ENCODE measurements around the gene TSPAN12. TPM values are rescaled to one million over a fixed set of nuclear protein-coding genes. Genes with fewer than 3 reads are reported as not detected.

TSPAN12 gene
- total RNA-seq, 1 experiment from 2014 or later, result 17.3 TPM

GRCh38 chr7:120741371-120742042 is 116.4 kb downstream of the TSPAN12 start (continued):
- TF ChIP-seq AR (CRISPR knock-in tag; IDR thresholded peaks at IDR 0.05) (no peak), TEAD4 (CRISPR knock-in tag; IDR thresholded peaks at IDR 0.05) (no peak), NR1H2 (CRISPR knock-in tag; IDR thresholded peaks at IDR 0.05) (no peak), FOXJ3 (CRISPR knock-in tag; IDR thresholded peaks at IDR 0.05; ENCODE audit: borderline replicate concordance) (no peak), SMAD4 (CRISPR knock-in tag; IDR thresholded peaks at IDR 0.05) (no peak)

GRCh38 chr7:120740348-120740747 is 117.6 kb downstream of the TSPAN12 start:
- Mint-ChIP-seq H3K4me3 (no peak overlapping the region), H3K27me3 (ENCODE audit: low read depth) (no peaks in the 10 kb centered on the region), H3K36me3 (no peaks in the 10 kb centered on the region), H3K27ac (peak overlapping the region; percentile 36; the same call in 1 of the 2 replicates), H3K4me1 (peaks cover 55% of the 10 kb centered on the region), H3K9me3 (no peaks in the 10 kb centered on the region)
- ATAC-seq (no peak), DNase-seq (ENCODE audit: low spot score) (no peak)
- ChIA-PET CTCF (interaction anchor here (1.3 kb wide), 1 partner anchor 15 kb away, joined by 3 read pairs; no protein-coding TSS in a partner anchor), POLR2A (no interaction called here)
- TF ChIP-seq CREM (CRISPR knock-in tag; IDR thresholded peaks at IDR 0.05), result no peak
- TF ChIP-seq CDX4 (CRISPR knock-in tag; IDR thresholded peaks at IDR 0.05; ENCODE audit: borderline replicate concordance), result no peak
- no peak for TF ChIP-seq ERG (CRISPR knock-in tag; IDR thresholded peaks at IDR 0.05)
- no peak for TF ChIP-seq HMGA2 (CRISPR knock-in tag; IDR thresholded peaks at IDR 0.05)
- no peak for TF ChIP-seq ATF2 (CRISPR knock-in tag; IDR thresholded peaks at IDR 0.05; ENCODE audit: borderline replicate concordance, low read depth)
- no peak for TF ChIP-seq OVOL2 (CRISPR knock-in tag; IDR thresholded peaks at IDR 0.05; ENCODE audit: borderline replicate concordance)

- Mint-ChIP-seq H3K27ac (0 out of 2 replicates have a peak overlapping the region, but pooled peaks have one; percentile 39), H3K36me3 (no peaks in the 10 kb centered on the region), H3K4me1 (peaks cover 55% of the 10 kb centered on the region), H3K4me3 (no peak overlapping the region), H3K27me3 (ENCODE audit: low read depth) (no peaks in the 10 kb centered on the region), H3K9me3 (no peaks in the 10 kb centered on the region)
- DNase-seq (ENCODE audit: low spot score) (no peak), ATAC-seq (peak; percentile 31)
- TF ChIP-seq ZNF281 (CRISPR knock-in tag; IDR thresholded peaks at IDR 0.05), result no peak
- TF ChIP-seq ZNF263 (CRISPR knock-in tag; IDR thresholded peaks at IDR 0.05; ENCODE audit: low read depth), result no peak
- no peak for TF ChIP-seq MLX (CRISPR knock-in tag; IDR thresholded peaks at IDR 0.05)
- no peak for TF ChIP-seq ZNF416 (CRISPR knock-in tag; IDR thresholded peaks at IDR 0.05)
- TF ChIP-seq MAX (CRISPR knock-in tag; IDR thresholded peaks at IDR 0.05), result no peak
- TF ChIP-seq NR3C1 (CRISPR knock-in tag; conservative IDR thresholded peaks at IDR 0.05; ENCODE audit: low read depth), result no peak
- no peak for TF ChIP-seq MXD4 (CRISPR knock-in tag; IDR thresholded peaks at IDR 0.05; ENCODE audit: borderline replicate concordance)
- no peak for TF ChIP-seq RELA (CRISPR knock-in tag; IDR thresholded peaks at IDR 0.05; ENCODE audit: borderline replicate concordance)
- no peak for TF ChIP-seq USF2 (CRISPR knock-in tag; IDR thresholded peaks at IDR 0.05)
- no peak for TF ChIP-seq ZNF121 (CRISPR knock-in tag; IDR thresholded peaks at IDR 0.05)
- no peak for TF ChIP-seq ZNF317 (CRISPR knock-in tag; IDR thresholded peaks at IDR 0.05; ENCODE audit: borderline replicate concordance, low read depth)
- TF ChIP-seq ZNF671 (CRISPR knock-in tag; IDR thresholded peaks at IDR 0.05), result no peak
- ChIA-PET POLR2A (no interaction called here), CTCF (no interaction called here)
Observed at GRCh38 chr7:120738816-120739215, 119.1 kb downstream of the TSPAN12 start.
